ENCODE data around the gene AAR2.
A peak's percentile ranks its signal among the peaks of the same experiment; 100 is the strongest.

AAR2 gene

GRCh38 chr20:36236786-36237121, 476 bp downstream of the AAR2 start:
- peak overlapping the region; percentile 86 for H3K4me3 ChIP-seq (ENCODE audit: low read depth, low read length)
- DNase-seq (ENCODE audit: low read depth, low spot score): no peak
- TF ChIP-seq, protein P1, sequence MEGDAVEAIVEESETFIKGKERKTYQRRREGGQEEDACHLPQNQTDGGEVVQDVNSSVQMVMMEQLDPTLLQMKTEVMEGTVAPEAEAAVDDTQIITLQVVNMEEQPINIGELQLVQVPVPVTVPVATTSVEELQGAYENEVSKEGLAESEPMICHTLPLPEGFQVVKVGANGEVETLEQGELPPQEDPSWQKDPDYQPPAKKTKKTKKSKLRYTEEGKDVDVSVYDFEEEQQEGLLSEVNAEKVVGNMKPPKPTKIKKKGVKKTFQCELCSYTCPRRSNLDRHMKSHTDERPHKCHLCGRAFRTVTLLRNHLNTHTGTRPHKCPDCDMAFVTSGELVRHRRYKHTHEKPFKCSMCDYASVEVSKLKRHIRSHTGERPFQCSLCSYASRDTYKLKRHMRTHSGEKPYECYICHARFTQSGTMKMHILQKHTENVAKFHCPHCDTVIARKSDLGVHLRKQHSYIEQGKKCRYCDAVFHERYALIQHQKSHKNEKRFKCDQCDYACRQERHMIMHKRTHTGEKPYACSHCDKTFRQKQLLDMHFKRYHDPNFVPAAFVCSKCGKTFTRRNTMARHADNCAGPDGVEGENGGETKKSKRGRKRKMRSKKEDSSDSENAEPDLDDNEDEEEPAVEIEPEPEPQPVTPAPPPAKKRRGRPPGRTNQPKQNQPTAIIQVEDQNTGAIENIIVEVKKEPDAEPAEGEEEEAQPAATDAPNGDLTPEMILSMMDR (IDR thresholded peaks at IDR 0.05; ENCODE audit: insufficient read depth, low read length, missing control alignments): no peak
- ChIA-PET POLR2A (interaction anchor here (1.3 kb wide), 1 partner anchor 9 kb away, joined by 5 read pairs; no protein-coding TSS in a partner anchor), CTCF (interaction anchor here (0.9 to 3.4 kb wide), 10 partner anchors 11 to 246 kb away, joined by 3 to 20 read pairs (median 4); no protein-coding TSS in a partner anchor)

DNA sequence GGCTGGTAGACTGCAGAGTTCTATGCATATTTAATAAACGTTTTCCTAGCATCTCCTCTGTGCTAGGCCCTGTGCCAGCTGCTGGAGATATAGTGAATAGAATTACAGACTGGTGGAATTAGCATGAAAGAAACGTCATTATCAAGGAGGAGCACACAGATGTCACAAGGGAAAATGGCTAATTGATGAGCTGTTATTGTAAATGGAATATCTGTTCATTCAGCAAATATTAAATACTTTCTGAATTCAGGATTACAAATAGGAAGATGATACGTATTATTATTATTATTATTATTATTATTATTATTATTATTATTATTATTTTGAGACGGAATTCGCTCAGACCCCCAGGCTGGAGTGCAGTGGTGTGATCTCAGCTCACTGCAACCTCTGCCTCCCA, 1.2 kb downstream of the AAR2 start:
- TF ChIP-seq, protein P1 (IDR thresholded peaks at IDR 0.05; ENCODE audit: insufficient read depth, low read length, missing control alignments): no peak
- no peak for DNase-seq (ENCODE audit: low read depth, low spot score)
- H3K4me3 ChIP-seq (ENCODE audit: low read depth, low read length): peak overlapping the region; percentile 86
- ChIA-PET POLR2A (interaction anchor here (1.3 kb wide), 1 partner anchor 9 kb away, joined by 5 read pairs; no protein-coding TSS in a partner anchor), CTCF (interaction anchor here (0.9 to 3.4 kb wide), 9 partner anchors 11 to 246 kb away, joined by 3 to 20 read pairs (median 4); no protein-coding TSS in a partner anchor)

DNA sequence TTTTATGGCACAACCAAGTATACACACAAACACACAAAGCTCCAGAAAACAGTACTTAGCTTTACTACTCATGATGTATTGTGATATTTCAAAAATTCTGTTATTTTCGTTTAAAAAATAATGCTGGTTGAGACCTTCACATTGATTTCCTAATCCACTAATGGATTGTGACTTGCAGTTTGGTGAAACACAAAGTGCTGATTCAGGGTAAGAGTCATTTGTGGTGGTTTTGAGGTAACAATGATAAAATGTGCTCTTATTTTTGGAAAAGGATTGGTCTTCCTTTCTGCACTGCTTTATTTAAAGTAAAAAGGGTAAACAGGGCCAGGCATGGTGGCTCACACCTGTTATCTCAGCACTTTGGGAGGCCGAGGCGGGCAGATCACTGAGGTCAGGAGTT, 1.9 kb downstream of the AAR2 start:
- H3K4me3 ChIP-seq (ENCODE audit: low read depth, low read length): no peak overlapping the region
- CTCF ChIA-PET: interaction anchor here (2.4 to 3.4 kb wide), 3 partner anchors 36 to 201 kb away, joined by 9 to 20 read pairs (median 11); no protein-coding TSS in a partner anchor
- TF ChIP-seq, protein P1 (IDR thresholded peaks at IDR 0.05; ENCODE audit: insufficient read depth, low read length, missing control alignments): no peak
- POLR2A ChIA-PET: no interaction called here
- no peak for DNase-seq (ENCODE audit: low read depth, low spot score)

GRCh38 chr20:36238760-36239159, 2.5 kb downstream of the AAR2 start:
- POLR2A ChIA-PET: no interaction called here

GRCh38 chr20:36240076-36240475, 3.8 kb downstream of the AAR2 start:
- H3K4me3 ChIP-seq (ENCODE audit: low read depth, low read length): no peak overlapping the region
- ChIA-PET POLR2A (no interaction called here), CTCF (interaction anchor here (3.1 kb wide), 1 partner anchor 38 kb away, joined by 11 read pairs; no protein-coding TSS in a partner anchor)
- TF ChIP-seq, protein P1 (IDR thresholded peaks at IDR 0.05; ENCODE audit: insufficient read depth, low read length, missing control alignments): no peak
- DNase-seq (ENCODE audit: low read depth, low spot score): no peak

More at GRCh38 chr20:36238760-36239159, 2.5 kb downstream of the AAR2 start:
- no peak overlapping the region for H3K4me3 ChIP-seq (ENCODE audit: low read depth, low read length)
- CTCF ChIA-PET: interaction anchor here (3.1 kb wide), 1 partner anchor 37 kb away, joined by 11 read pairs; no protein-coding TSS in a partner anchor
- no peak for DNase-seq (ENCODE audit: low read depth, low spot score)
- TF ChIP-seq, protein P1 (IDR thresholded peaks at IDR 0.05; ENCODE audit: insufficient read depth, low read length, missing control alignments): no peak

- ChIA-PET CTCF (no interaction called here), POLR2A (no interaction called here)
- no peak for DNase-seq (ENCODE audit: low read depth, low spot score)
- TF ChIP-seq, protein P1 (IDR thresholded peaks at IDR 0.05; ENCODE audit: insufficient read depth, low read length, missing control alignments): no peak
- H3K4me3 ChIP-seq (ENCODE audit: low read depth, low read length): no peak overlapping the region
These were observed 5.4 kb downstream of the AAR2 start for GRCh38 chr20:36241678-36242077.

All from AG04449 (cell line).